Smooth muscle cell of bladder (primary cell): ENCODE data around the gene GRPR. TPM values are rescaled to one million over a fixed set of nuclear protein-coding genes. Genes with fewer than 3 reads are reported as not detected.

ENCODE experiments used
- total RNA-seq: library from RNA; depleted of rRNA; stranded (reverse); fragments of >200 nt; gene quantifications from 2 replicates; pipeline ENCODE4 v1.2.3, GENCODE V29; 2014

The GRPR gene
- under 0.01 TPM in 1 of 2 replicates, not detected in the other for total RNA-seq

DNA sequence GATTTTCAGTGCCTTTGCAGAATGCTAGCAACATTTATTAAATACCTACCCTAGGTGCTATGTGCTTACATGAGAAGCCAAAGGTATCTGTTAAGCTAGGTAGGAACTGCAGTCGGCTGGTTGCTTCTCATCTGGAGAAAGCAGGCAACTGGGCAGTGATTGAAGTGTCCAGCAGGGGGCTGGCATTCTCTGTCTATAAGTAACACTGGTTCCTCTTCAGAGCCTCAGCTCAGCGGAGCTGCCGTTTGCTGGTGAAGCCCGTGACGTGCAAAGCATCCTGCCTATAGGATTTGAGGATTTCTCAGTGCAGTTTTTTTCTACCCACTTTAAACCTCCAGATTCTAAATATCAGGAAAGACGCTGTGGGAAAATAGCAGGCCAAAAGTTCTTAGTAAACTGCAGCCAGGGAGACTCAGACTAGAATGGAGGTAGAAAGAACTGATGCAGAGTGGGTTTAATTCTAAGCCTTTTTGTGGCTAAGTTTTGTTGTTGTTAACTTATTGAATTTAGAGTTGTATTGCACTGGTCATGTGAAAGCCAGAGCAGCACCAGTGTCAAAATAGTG lies at the start of gene GRPR:
Gene GRPR (plus strand): TSS at position 344 of the 565 bp plus-strand sequence. CDS start 389 bp downstream, outside the sequence.

DNA sequence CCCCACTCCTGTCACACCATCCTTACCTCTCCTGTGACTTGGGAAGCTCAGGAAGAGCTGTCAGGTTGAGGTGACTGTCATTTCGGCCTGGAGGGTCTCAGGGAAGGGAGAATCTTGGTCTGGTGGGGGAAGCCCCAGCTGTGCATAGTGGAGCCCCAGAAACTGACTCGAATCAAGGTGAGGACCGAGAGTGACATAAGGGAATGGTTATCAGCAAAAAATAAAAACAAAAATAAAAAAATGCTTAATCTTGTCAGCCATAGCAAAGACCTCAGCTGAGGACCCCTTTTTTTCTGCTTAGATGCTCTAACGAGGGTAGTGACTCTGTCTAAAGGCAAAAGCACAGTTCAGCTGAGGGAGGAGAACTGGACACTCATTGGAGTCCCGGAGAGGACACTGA lies 43.8 kb downstream of the GRPR start, which contains the start of gene MAGEB17:
Gene MAGEB17 (plus strand): TSS at position 301 of the 400 bp plus-strand sequence. CDS start 2,902 bp downstream, outside the sequence.

Other genes starting within 250 kb of the GRPR start
- gene MAGEB17, start 43.9 kb downstream of the GRPR start, total RNA-seq = not detected in 2 replicates